A673 (cell line): Measurements from ENCODE around the gene FBLN1.

Experiments used
- CTCF ChIP-seq: fragments of 300-800, 200-600 bp; sonication (generic); conservative IDR thresholded peaks from 2 replicates; pipeline ENCODE4 v1.5.1; 2017; ENCODE audit warnings: low read depth, mild to moderate bottlenecking, antibody characterized with exemption, low read length, moderate library complexity, mixed read lengths
- EZH2 ChIP-seq: fragments of 200-600 bp; sonication (generic); IDR thresholded peaks from 2 replicates; pipeline ENCODE4 v1.6.1; 2017; ENCODE audit warnings: borderline replicate concordance, low read depth, mild to moderate bottlenecking, mixed read lengths, antibody characterized with exemption, low read length; ENCODE audit not compliant: poor library complexity, severe bottlenecking

DNA sequence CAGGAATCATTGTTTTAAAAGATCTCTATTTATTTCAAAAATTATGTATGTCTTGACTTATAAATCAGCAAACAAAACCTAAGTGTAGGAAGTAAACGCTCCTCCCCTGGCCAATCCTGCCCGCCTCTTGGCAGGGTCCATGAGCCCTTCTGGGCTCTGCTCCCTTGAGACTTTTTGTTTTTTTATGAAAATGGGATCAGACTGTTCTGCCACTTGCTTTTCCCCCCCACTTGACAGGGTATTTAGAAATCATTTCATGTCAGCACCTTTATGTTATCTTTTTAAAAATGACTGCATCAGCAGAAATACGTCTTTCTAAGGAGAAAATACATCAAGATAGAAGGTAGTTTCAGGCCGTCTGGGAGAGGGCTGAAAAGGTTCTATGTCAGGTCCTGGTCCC, 35.6 kb downstream of the FBLN1 start:
- TF ChIP-seq CTCF (no peak), EZH2 (no peak)
